ENCODE measurements around the gene ASPSCR1.

The ASPSCR1 gene

DNA sequence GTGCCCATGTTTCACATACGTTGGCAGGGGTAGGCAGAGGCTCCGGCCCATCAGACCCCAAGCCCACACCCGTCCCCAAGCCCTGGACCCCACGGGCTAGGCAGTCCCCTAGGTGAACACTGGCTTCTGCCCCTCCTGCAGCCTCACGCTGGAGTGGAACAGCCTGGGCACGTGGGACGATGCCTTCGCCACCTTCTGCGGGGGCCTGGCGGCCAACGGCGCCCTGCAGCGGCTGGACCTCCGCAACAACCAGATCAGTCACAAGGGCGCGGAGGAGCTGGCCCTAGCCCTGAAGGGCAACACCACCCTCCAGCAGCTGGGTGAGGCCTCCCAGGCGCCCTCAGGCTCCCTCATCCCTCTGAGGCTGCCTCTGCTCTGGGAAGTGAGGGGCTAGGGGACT, 47.4 kb downstream of the ASPSCR1 start:
- Histone ChIP-seq H3K4me3 (ENCODE audit: low read depth, low read length) (no peak overlapping the region), H3K27me3 (ENCODE audit: control insufficient read depth, insufficient read depth, low read length) (no peaks in the 10 kb centered on the region), H3K9ac (ENCODE audit: low read length) (no peak overlapping the region), H3K27ac (ENCODE audit: low read depth, low read length) (no peak overlapping the region), H3K36me3 (ENCODE audit: control insufficient read depth, insufficient read depth, low read length) (peaks cover 28% of the 10 kb centered on the region), H3K4me1 (ENCODE audit: control insufficient read depth, insufficient read depth, low read length) (peaks cover 19% of the 10 kb centered on the region), H3K9me3 (ENCODE audit: control insufficient read depth, insufficient read depth, low read depth, low read length) (no peaks in the 10 kb centered on the region)

DNA sequence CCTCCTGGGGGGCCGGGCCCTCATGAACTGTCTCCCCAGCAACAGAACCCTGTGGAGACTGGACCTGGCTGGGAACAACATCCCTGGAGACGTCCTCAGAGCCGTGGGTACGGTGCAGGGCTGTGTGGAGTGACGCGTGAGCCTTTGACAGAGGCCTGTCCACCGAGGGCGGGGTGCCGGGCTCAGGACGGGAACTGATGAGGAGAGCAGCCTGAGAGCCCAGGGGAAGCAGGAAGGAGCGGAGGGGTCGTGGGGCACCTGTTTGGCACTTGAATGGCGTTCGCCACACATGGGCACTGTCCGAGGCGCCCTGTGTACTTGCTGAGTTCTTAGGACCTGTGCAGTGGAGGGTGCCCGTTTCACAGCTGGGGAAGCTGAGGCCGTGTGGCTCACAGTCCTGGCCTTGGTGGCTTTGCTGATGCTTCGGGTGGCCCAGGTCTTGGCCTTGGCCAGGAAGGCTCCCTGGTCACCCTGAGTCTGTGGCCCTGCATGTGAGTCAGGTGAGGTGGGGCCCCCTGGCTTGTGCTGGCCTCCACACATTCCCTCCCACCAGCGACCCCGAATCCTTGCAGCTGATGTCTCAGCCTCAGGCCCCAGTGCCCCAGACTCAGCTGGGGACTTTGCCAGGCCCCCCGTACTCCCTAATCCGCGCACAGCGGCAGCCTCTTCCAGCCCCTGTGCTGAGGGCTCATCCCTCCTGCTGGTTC, 48.1 kb downstream of the ASPSCR1 start:
- Histone ChIP-seq H3K4me3 (ENCODE audit: low read depth, low read length) (no peak overlapping the region), H3K9me3 (ENCODE audit: control insufficient read depth, insufficient read depth, low read depth, low read length) (no peaks in the 10 kb centered on the region), H3K9ac (ENCODE audit: low read length) (no peak overlapping the region), H3K36me3 (ENCODE audit: control insufficient read depth, insufficient read depth, low read length) (peaks cover 28% of the 10 kb centered on the region), H3K4me1 (ENCODE audit: control insufficient read depth, insufficient read depth, low read length) (peaks cover 16% of the 10 kb centered on the region), H3K27ac (ENCODE audit: low read depth, low read length) (no peak overlapping the region), H3K27me3 (ENCODE audit: control insufficient read depth, insufficient read depth, low read length) (no peaks in the 10 kb centered on the region)

DNA sequence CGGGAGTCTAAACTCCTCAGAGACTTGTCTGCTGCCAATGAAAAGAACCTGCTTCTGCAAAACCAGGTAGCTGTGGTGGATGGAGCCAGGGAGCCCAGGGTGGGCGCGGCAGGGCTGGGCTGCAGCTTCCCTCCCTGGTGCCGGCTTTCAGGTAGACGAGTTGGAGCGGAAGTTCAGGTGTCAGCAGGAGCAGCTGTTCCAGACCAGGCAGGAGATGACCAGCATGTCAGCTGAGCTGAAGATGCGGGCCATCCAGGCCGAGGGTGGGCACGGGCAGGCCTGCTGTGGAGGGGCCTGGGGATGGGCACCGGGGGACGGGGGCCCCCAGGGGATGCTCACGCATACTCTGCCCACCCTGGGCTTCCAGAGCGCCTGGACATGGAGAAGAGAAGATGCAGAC, 50.8 kb downstream of the ASPSCR1 start:
- Histone ChIP-seq H3K36me3 (ENCODE audit: control insufficient read depth, insufficient read depth, low read length) (peaks cover 28% of the 10 kb centered on the region), H3K27me3 (ENCODE audit: control insufficient read depth, insufficient read depth, low read length) (no peaks in the 10 kb centered on the region), H3K27ac (ENCODE audit: low read depth, low read length) (no peak overlapping the region), H3K9me3 (ENCODE audit: control insufficient read depth, insufficient read depth, low read depth, low read length) (no peaks in the 10 kb centered on the region), H3K4me3 (ENCODE audit: low read depth, low read length) (no peak overlapping the region), H3K4me1 (ENCODE audit: control insufficient read depth, insufficient read depth, low read length) (peaks cover 16% of the 10 kb centered on the region), H3K9ac (ENCODE audit: low read length) (no peak overlapping the region)

DNA sequence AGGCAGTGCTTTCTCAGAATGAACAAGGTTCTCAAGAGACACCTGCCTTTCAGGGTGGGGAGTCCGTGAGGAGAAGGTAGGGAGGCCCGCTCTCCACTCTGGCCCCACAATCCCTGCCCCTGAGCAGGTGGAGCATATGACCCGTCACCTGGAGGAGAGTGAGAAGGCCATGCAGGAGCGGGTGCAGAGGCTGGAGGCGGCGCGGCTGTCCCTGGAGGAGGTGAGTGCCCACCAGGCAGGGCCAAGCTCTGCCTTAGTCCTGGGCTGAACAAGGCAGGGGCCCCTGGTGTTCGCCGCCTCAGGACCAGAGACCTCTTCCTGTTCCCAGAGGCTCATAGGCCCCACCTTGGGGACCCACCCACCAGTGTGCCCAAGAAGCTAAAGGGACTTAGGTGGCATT, 51.5 kb downstream of the ASPSCR1 start:
- Histone ChIP-seq H3K4me3 (ENCODE audit: low read depth, low read length) (no peak overlapping the region), H3K36me3 (ENCODE audit: control insufficient read depth, insufficient read depth, low read length) (peaks cover 28% of the 10 kb centered on the region), H3K27ac (ENCODE audit: low read depth, low read length) (no peak overlapping the region), H3K27me3 (ENCODE audit: control insufficient read depth, insufficient read depth, low read length) (no peaks in the 10 kb centered on the region), H3K9ac (ENCODE audit: low read length) (no peak overlapping the region), H3K9me3 (ENCODE audit: control insufficient read depth, insufficient read depth, low read depth, low read length) (no peaks in the 10 kb centered on the region), H3K4me1 (ENCODE audit: control insufficient read depth, insufficient read depth, low read length) (peaks cover 13% of the 10 kb centered on the region)

DNA sequence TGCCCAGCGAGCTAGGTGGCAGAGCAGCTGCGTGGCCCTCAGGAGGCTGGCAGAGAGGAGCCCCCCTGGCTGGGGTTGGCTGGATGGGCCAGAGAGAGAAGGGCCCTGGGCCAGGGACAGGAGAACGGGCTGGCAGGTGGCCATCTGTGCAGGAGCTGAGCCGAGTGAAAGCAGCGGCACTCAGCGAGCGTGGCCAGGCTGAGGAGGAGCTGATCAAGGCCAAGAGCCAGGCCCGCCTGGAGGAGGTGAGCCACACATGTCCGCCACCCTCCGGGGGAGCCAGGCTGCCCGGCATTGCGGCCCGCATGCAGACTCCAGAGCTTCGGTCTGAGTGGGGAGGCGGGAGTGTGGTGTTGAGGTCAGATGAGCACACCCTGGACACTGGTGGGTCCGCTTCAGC, 52.0 kb downstream of the ASPSCR1 start:
- peaks cover 28% of the 10 kb centered on the region for H3K36me3 ChIP-seq (ENCODE audit: control insufficient read depth, insufficient read depth, low read length)
- peaks cover 13% of the 10 kb centered on the region for H3K4me1 ChIP-seq (ENCODE audit: control insufficient read depth, insufficient read depth, low read length)
- no peak overlapping the region for H3K27ac ChIP-seq (ENCODE audit: low read depth, low read length)
- H3K4me3 ChIP-seq (ENCODE audit: low read depth, low read length): no peak overlapping the region
- no peak overlapping the region for H3K9ac ChIP-seq (ENCODE audit: low read length)
- no peaks in the 10 kb centered on the region for H3K27me3 ChIP-seq (ENCODE audit: control insufficient read depth, insufficient read depth, low read length)
- H3K9me3 ChIP-seq (ENCODE audit: control insufficient read depth, insufficient read depth, low read depth, low read length): no peaks in the 10 kb centered on the region

DNA sequence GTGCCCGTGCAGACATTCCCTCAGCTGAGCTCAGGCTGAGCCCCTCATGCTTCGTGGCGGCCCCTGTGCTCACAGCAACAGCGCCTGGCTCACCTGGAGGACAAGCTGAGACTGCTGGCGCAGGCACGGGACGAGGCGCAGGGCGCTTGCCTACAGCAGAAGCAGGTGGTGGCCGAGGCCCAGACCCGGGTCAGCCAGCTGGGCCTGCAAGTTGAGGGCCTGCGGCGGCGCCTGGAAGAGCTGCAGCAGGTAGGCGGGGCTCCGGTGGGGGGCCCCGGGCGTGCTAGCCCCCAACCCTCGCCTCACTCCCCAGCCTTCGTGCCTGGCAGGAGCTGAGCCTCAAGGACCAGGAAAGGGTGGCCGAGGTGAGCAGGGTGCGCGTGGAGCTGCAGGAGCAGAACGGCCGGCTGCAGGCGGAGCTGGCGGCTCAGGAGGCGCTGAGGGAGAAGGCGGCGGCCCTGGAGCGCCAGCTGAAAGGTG, 52.6 kb downstream of the ASPSCR1 start:
- Histone ChIP-seq H3K4me3 (ENCODE audit: low read depth, low read length) (0 out of 2 replicates have a peak overlapping the region, but pooled peaks have one; percentile 80), H3K9ac (ENCODE audit: low read length) (no peak overlapping the region), H3K9me3 (ENCODE audit: control insufficient read depth, insufficient read depth, low read depth, low read length) (no peaks in the 10 kb centered on the region), H3K27me3 (ENCODE audit: control insufficient read depth, insufficient read depth, low read length) (no peaks in the 10 kb centered on the region), H3K36me3 (ENCODE audit: control insufficient read depth, insufficient read depth, low read length) (peaks cover 29% of the 10 kb centered on the region), H3K27ac (ENCODE audit: low read depth, low read length) (no peak overlapping the region), H3K4me1 (ENCODE audit: control insufficient read depth, insufficient read depth, low read length) (peaks cover 15% of the 10 kb centered on the region)

DNA sequence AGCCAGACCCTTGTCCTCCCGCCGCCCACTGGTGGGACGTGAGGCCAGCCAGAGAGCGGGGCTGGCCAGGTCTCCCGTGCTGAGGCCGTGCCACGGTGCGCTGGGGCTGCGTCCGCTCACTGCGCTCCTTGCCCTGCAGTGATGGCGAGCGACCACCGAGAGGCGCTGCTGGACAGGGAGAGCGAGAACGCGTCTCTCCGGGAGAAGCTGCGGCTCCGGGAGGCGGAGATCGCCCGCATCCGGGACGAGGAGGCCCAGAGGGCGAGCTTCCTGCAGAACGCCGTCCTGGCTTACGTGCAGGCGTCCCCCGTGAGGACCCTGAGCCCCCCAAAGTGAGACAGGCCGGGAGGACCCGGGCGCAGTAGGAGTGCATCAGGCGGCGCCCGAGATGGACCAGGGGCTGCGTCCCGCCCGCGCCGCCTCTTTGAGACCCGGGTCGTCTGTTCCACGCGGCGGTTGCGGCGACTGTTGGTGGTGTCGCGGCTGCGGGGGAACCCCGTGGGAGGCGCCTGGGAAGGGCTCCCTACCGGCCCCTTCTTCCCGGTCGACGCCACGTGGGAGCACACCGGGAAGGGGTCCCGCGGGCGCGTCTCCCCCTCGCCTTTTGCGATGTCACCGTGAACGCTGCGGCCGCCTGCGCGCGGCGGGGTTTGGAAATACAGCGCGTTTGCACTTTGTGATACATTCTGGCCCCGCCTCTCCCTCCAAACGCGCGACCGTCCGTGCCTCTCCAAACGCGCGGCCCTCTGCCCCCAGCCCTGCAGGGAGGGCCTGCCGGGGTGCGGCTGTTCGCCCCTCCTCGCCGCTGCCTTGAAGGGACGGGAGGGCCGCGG, 53.3 kb downstream of the ASPSCR1 start:
- no peak overlapping the region for H3K27ac ChIP-seq (ENCODE audit: low read depth, low read length)
- H3K27me3 ChIP-seq (ENCODE audit: control insufficient read depth, insufficient read depth, low read length): no peaks in the 10 kb centered on the region
- H3K4me3 ChIP-seq (ENCODE audit: low read depth, low read length): peak overlapping the region; percentile 80
- peaks cover 34% of the 10 kb centered on the region for H3K36me3 ChIP-seq (ENCODE audit: control insufficient read depth, insufficient read depth, low read length)
- peaks cover 15% of the 10 kb centered on the region for H3K4me1 ChIP-seq (ENCODE audit: control insufficient read depth, insufficient read depth, low read length)
- H3K9ac ChIP-seq (ENCODE audit: low read length): peak overlapping the region; percentile 48
- no peaks in the 10 kb centered on the region for H3K9me3 ChIP-seq (ENCODE audit: control insufficient read depth, insufficient read depth, low read depth, low read length)

DNA sequence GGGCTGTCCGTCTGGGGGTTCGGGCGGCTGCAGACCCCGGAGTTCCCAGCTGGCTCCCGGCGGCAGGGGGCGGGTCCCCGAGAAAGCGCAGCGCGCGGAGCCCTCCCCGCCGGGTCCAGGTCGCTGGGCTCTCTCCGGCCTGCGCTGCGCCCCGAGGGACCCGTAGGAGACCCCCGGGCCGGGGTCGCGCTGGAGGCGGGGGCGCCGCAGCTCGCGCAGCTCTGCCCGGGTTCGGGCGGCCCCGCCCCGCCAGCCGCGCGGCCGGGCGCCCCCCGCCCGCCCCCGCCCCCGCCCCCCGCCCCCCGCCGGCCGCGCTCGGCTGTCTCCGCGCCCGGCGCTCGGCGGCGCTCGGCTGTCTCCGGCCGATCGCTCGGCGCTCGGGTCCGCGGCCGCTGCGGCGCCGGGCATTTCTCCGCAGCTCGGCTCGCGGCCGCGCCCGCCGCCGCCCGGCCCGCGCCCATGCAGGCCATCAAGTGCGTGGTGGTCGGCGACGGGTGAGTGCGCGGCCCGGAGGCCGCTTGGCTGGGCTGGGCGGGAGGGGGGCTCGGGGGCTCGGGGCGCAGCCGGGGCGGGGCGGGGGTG, 54.0 kb downstream of the ASPSCR1 start, which contains the start of gene RAC3:
Gene RAC3, plus strand, starts transcription at position 376 of the 582 bp plus-strand sequence. Its CDS starts 84 bp downstream, at position 460.
- Histone ChIP-seq H3K4me1 (ENCODE audit: control insufficient read depth, insufficient read depth, low read length) (peaks cover 15% of the 10 kb centered on the region), H3K9me3 (ENCODE audit: control insufficient read depth, insufficient read depth, low read depth, low read length) (no peaks in the 10 kb centered on the region), H3K27ac (ENCODE audit: low read depth, low read length) (no peak within 1 kb of the TSS), H3K9ac (ENCODE audit: low read length) (peak within 1 kb of the TSS; percentile 65), H3K27me3 (ENCODE audit: control insufficient read depth, insufficient read depth, low read length) (no peaks in the 10 kb centered on the region), H3K36me3 (ENCODE audit: control insufficient read depth, insufficient read depth, low read length) (peaks cover 34% of the 10 kb centered on the region), H3K4me3 (ENCODE audit: low read depth, low read length) (peak within 1 kb of the TSS; percentile 80)

DNA sequence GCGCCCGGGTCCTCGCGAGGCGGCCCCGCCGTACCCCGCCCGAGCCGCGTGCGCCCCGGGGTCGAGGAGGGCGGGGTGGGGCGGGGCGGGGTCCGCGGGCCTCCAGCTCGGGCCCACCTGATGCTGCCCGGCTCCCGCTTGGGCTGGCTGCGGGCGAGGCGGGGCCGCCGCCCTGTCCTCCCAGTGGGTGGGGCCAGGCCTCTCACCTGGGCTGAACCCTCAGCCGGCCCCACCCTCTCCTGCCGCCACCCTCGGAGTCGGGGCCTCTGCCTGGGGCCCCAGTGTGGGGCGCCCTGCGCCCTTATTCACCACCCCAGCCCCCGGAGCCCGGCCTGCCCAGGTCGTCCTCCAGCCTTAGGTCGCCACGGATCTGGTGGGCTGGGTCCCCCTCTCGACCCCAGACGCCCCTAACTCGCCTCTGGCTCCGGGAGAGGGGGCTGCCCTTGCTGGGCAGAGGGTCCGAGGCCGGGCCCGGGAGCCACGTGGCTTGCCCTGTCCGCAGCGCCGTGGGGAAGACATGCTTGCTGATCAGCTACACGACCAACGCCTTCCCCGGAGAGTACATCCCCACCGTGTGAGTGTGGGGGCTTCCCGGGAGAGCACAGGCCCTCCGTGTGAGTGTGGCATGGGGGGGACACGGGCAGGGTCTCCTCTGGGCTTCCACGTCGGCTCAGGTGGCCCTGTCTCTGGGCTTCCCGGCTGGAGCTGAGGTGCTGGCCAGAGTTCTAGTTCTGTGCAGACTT, 54.6 kb downstream of the ASPSCR1 start:
- Histone ChIP-seq H3K9ac (ENCODE audit: low read length) (peak overlapping the region; percentile 65), H3K36me3 (ENCODE audit: control insufficient read depth, insufficient read depth, low read length) (peaks cover 31% of the 10 kb centered on the region), H3K27ac (ENCODE audit: low read depth, low read length) (no peak overlapping the region), H3K4me3 (ENCODE audit: low read depth, low read length) (peak overlapping the region; percentile 79), H3K27me3 (ENCODE audit: control insufficient read depth, insufficient read depth, low read length) (no peaks in the 10 kb centered on the region), H3K4me1 (ENCODE audit: control insufficient read depth, insufficient read depth, low read length) (peaks cover 18% of the 10 kb centered on the region), H3K9me3 (ENCODE audit: control insufficient read depth, insufficient read depth, low read depth, low read length) (no peaks in the 10 kb centered on the region)

DNA sequence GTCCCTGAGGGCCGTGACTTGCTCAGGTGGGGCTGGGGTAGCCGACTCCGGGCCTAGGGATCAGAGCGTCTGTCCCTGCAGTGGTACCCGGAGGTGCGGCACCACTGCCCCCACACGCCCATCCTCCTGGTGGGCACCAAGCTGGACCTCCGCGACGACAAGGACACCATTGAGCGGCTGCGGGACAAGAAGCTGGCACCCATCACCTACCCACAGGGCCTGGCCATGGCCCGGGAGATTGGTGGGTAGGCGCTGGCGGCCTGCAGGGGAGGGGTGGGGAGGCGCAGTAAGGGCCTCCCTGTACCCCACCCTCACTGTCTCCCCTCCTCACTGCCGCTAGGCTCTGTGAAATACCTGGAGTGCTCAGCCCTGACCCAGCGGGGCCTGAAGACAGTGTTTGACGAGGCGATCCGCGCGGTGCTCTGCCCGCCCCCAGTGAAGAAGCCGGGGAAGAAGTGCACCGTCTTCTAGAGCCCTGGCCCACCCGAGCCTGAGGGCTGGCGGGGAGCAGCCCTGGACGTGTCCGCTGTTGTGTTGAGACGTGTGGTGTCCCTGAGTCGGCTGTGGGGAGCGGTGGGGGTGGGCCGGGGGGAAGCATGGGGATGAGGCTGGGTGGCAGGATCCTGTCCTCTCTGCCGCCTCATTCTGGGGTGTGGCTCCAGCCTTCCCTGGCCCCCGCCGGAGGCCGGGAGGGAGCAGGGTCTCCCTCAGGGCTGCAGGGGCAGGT, 56.1 kb downstream of the ASPSCR1 start:
- H3K27me3 ChIP-seq (ENCODE audit: control insufficient read depth, insufficient read depth, low read length): no peaks in the 10 kb centered on the region
- peaks cover 18% of the 10 kb centered on the region for H3K36me3 ChIP-seq (ENCODE audit: control insufficient read depth, insufficient read depth, low read length)
- no peak overlapping the region for H3K4me3 ChIP-seq (ENCODE audit: low read depth, low read length)
- H3K9me3 ChIP-seq (ENCODE audit: control insufficient read depth, insufficient read depth, low read depth, low read length): no peaks in the 10 kb centered on the region
- H3K4me1 ChIP-seq (ENCODE audit: control insufficient read depth, insufficient read depth, low read length): peaks cover 22% of the 10 kb centered on the region
- H3K27ac ChIP-seq (ENCODE audit: low read depth, low read length): no peak overlapping the region
- no peak overlapping the region for H3K9ac ChIP-seq (ENCODE audit: low read length)
